CD4-positive, alpha-beta T cell treated with Interleukin-4 for 1 hour (primary cell): ENCODE measurements around the gene KAT8.
A peak's percentile ranks its signal among the peaks of the same experiment; 100 is the strongest.
"Not testable (repeated sequence)": the region's sequence is repeated elsewhere in the genome, so short reads cannot be mapped to it uniquely, and the experiment has no call there.

Source experiments
- DNase-seq, 2 donors: peaks; one replicate each; pipeline ENCODE4 v3.0.0-alpha.2; 2020 to 2022

The KAT8 gene

GRCh38 chr16:31133046-31133501 lies 15.6 kb downstream of the KAT8 start:
- DNase-seq = no peak

DNA sequence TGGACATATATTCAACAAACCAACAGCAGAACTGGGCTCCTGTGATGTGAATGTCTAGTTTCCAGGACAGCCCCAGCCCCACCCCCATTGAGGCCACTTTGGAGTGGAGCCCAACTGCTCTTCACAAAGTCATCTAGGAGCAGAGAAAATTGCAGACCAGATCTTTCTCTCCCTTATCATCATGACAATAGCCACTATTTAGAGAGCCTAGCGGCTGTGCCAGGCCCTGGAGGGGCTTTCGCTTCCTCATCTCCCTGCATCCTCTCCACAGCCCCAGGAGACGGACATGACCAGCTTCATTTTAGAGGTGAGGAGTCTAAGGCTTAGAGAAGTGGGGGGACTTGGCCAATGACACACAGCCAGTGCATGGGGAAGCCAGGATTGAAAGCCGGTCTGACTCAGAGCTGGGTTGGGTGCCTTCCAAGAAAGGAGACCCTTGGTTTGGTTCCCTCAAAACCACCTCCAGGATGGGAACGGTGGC lies 16.7 kb downstream of the KAT8 start:
- DNase-seq = peak in 1 of 2 donors; percentile 42

- no peak for DNase-seq
Measured at GRCh38 chr16:31134625-31135534, 17.4 kb downstream of the KAT8 start.

DNA sequence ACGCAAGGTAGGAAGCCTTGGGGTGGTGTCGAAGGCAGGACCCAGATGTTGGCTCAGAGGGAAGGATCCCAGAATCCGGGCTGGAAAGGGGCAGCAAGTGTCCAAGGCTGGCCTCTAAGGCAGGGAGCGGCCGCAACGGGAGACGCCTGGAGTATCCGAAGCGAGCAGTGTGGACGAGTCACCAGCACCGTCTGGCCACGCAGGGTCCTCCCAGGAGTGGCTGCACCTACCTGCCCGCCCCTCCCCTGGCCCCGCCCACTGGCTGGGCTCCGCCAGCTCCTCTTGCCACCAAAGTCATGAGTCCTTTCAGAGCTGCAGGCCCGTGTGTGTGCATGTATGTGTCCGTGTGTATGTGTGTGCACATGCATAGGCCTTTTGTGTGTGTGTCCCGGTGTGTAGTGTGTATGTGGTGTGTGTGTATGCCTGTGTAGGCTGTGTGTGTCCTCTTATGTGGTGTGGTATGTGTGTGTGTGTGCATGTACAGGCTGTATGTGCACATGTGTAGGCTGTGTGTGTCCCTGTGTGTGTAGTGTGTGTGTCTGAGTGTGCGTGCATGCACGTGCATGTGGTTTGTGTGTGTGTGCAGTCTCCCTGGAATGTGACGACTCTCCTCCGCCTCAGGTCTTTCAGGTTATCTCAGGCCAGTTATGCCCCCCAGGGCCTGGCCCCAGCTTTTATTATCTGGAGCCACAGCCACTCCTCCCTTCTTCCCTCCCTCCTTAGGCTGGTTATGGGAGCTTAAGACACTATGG lies 18.2 kb downstream of the KAT8 start, which contains the start of gene PRSS8:
Gene PRSS8 (minus strand): TSS at position 193 of the 752 bp plus-strand sequence. CDS start 229 bp downstream, outside the sequence.
- no peak for DNase-seq

- DNase-seq = no peak
Measured at GRCh38 chr16:31136287-31136662, 18.8 kb downstream of the KAT8 start.

- not testable (repeated sequence) for DNase-seq
Measured at GRCh38 chr16:31136822-31137499, 19.5 kb downstream of the KAT8 start.

DNA sequence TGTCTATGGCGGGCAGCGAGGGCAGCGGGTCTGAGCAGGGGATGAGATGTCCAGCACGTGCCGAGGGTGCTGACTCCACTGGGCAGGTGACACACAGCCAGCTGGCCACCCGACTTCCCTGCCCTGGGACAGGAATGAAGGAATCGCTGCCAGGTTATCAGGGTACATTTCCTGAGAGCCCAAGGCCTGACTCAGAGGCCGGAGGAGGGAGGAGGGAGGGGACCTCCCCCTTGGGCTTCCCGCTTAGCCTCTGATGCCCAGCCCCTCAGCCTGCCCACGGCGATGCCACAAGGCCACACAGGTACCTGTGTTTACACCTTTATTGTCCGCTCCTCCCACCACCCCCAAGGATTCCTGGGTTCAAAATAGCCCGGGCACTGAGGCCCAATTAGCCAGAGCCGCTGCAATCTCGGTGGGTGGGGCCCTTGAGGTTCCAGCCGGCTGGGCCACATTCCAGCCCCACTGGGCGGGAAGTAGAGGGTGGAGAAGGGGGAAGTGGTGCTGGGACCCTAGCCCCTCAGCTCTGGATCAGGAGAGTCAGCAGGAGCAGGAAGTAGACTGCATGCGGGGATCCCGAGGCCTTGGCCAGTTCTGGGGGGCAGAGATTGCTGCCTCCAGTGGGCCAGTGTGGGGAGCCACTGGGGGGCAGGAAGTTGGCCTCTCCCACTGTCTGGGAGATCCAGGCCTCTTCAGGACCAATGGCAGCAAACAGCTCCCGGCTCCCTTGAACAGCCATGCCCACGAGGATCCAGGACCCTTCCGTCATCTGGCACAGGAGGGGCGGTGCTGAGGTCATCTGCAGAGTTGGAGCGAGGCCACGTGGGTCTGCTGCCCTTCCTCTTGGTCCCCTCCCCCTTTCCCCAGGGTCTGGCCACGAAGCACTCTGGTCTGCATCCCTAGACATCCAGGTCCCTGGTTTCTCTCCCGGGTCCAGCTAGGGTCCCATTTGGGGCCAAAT lies 21.4 kb downstream of the KAT8 start:
- DNase-seq = no peak

- DNase-seq = not testable (repeated sequence)
Measured at GRCh38 chr16:31141071-31141469, 23.6 kb downstream of the KAT8 start.

GRCh38 chr16:31141489-31142108 lies 24.1 kb downstream of the KAT8 start:
- no peak for DNase-seq

GRCh38 chr16:31142109-31143010 lies 24.9 kb downstream of the KAT8 start:
- DNase-seq = peak; percentile 99

DNA sequence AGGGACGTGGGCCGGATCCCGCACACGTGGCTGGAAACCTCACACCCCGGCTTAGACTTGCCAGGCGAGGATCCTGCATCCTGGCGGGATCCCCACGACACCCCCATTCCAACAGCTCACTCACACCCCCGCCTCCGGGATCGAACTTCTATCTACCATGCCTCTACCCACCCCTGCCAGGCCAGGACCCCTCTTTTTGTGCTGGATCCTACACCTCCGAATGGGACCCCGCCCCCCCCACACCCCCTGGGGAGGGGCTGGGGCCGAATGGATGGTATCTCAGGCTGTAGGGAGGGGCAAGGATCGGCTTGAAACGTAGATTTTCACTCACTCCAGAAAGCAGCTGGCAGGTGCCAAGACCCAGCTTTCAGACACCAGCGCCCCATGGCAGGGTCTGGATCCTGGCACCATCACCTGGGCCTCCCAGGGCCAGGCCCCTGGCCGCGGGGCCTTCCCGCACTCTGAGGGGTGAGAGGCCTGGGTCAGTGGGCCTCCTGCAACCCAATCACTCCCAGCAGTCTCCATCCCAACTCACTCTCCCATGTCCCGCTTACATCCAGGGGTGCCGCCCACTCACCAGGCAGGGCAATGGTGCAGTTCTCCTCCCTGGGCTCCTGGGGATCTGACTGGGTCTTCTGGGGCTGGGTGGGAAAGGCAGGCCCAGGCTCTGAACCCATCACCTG lies 25.7 kb downstream of the KAT8 start:
- DNase-seq = no peak

GRCh38 chr16:31143694-31144148 lies 26.3 kb downstream of the KAT8 start:
- no peak for DNase-seq

DNA sequence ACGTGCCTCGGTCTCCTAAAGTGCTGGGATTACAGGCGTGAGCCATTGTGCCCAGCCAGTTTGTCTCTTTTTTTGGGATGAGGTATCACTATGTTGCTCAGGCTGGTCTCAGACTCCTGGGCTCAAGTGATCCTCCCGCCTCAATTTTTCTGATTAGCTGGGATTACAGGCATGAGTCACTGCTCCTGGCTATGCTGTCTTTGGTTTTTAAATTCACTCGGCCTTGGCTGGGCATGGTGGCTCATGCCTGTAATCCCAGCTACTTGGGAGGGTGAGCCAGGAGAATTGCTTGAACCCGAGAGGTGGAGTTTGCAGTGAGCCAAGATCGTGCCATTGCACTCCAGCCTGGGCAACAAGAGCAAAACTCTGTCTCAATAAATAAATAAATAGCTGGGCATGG lies 27.0 kb downstream of the KAT8 start:
- not testable (repeated sequence) for DNase-seq

- DNase-seq = no peak
Measured at GRCh38 chr16:31145398-31145990, 28.0 kb downstream of the KAT8 start.

DNA sequence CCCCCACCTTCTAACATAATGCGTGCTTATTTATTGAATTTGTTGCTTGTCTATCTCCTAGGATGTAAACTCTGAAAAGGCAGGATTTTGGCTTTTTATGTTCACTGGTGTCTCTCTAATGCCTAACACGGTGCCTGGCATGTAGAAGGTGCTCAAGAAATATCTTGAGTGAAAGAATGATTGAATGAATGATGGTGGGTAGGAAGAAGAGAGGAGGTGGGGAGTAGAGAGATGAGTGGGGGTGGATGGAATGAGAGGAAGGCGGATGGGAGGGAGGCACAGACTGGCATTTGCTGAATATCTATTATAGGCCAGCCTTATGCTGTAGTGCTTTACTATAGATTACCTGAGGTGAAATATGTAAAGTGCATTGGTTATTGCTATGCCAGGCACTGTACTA lies 30.1 kb downstream of the KAT8 start:
- DNase-seq = no peak

DNA sequence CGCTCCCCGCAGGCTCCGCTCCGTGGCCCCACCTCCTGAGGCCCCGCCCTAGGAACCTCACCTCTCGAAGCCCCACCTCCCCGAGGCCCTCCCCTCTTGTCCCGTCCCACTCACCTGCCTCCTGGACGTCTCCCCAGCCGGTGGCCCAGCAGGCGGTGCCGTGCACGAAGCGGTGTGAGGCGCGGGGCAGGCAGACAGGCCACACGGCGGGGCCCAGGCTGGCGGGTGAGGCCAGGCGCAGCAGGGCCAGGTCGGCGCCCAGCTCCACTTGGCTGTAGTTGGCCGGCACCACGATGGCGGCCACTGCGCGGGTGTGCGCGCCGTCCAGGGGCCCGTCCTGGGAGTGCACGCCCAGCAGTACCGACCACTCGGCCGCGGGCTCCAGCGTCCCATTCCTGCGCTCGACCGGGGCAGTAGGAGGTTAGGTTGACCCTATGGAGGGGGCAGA lies 30.8 kb downstream of the KAT8 start:
- no peak for DNase-seq

DNA sequence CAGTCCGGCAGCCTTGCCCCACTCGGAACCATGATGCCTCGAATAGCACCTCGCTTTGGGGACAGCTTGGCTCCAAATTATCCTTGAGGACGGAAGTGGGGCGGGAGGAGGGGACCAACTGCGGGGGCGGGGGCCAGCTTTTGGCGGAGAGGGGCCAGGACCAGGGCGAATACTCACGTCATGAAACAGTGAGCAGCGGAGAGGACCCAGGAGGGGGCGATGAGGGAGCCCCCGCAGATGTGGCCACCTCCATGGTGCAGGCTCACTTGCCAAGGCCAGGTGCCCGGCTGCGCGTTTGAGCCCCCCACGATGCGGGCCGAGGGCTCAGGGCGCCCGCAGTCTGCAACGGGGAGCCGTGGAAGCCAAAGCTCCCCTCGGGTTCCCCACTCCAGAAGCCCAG lies 31.4 kb downstream of the KAT8 start:
- no peak for DNase-seq

- DNase-seq = no peak
Measured at GRCh38 chr16:31149332-31149731, 31.9 kb downstream of the KAT8 start.
